GM12878 (cell line): Measurements from ENCODE around the gene ANKRD61. TPM values are rescaled to one million over a fixed set of nuclear protein-coding genes. Genes with fewer than 3 reads are reported as not detected.

Experiments
- ATAC-seq: fragments of 200-7000 bp; cut with Tn5 transposase; 3 replicates; pipeline ENCODE4 v1.9.1; 2020; ENCODE audit warnings: mild to moderate bottlenecking, moderate library complexity
- BruUV-seq: library from RNA; stranded (reverse); fragments of 400-500 nt; replicated peaks from 2 replicates; lab custom pipeline; 2021; lab: Mats Ljungman, UMichigan
- CTCF ChIA-PET: fragments of 300-600 bp; sonication (Branson Sonifier 250); formaldehyde crosslinking; extraction: SDS; loops from one replicate; lab custom pipeline; 2021; ENCODE audit warnings: inconsistent platforms; lab: Yijun Ruan, JAX
- POLR2A ChIA-PET: fragments of 350-600 bp; formaldehyde crosslinking; extraction: SDS; loops from one replicate; lab custom pipeline; 2021; ENCODE audit warnings: inconsistent platforms; lab: Charles Lee
- RAD21 ChIA-PET: fragments of 300-600 bp; sonication (Branson Sonifier 250); formaldehyde crosslinking; loops from one replicate; lab custom pipeline; 2023; ENCODE audit warnings: antibody characterized with exemption; ENCODE audit not compliant: unreplicated experiment; lab: Charles Lee
- SMC1A ChIA-PET: fragments of 300-600 bp; sonication (Branson Sonifier 250); formaldehyde crosslinking; loops from one replicate; lab custom pipeline; 2023; ENCODE audit not compliant: unreplicated experiment, uncharacterized antibody; lab: Charles Lee
- DNase-seq: peaks from one replicate; pipeline ENCODE4 v3.0.0-alpha.2; 2011; ENCODE audit warnings: low read depth, low spot score
- FAIRE-seq: peaks from 3 replicates; lab custom pipeline; 2011; peaks lifted over from hg19 to GRCh38; lab: Jason Lieb, UNC
- H2AFZ ChIP-seq: 2 replicates; pipeline ENCODE4 v1.6.0; 2011; ENCODE audit warnings: low read depth, low read length, control low read depth; ENCODE audit not compliant: control insufficient read depth
- H3K27ac ChIP-seq: 2 replicates; pipeline ENCODE4 v1.5.1; 2011; ENCODE audit warnings: control low read depth; ENCODE audit not compliant: control insufficient read depth, insufficient read depth
- H3K27me3 ChIP-seq, 2 experiments: replicated peaks in 1 of 2; 2 replicates each; pipeline versions ENCODE4 v1.6.0 to v1.6.1; 2011; ENCODE audit warnings: low read length in 1 of 2; ENCODE audit not compliant: control insufficient read depth in 2 of 2, insufficient read depth in 2 of 2
- H3K36me3 ChIP-seq, 2 experiments: 2 replicates each; pipeline ENCODE4 v1.5.1; 2011; ENCODE audit warnings: low read length in 1 of 2; ENCODE audit not compliant: control insufficient read depth in 2 of 2, insufficient read depth in 2 of 2
- H3K4me1 ChIP-seq: 2 replicates; pipeline ENCODE4 v1.6.1; 2011; ENCODE audit warnings: mild to moderate bottlenecking, low read length, moderate library complexity, mixed read lengths; ENCODE audit not compliant: control insufficient read depth, insufficient read depth
- H3K4me2 ChIP-seq: 2 replicates; pipeline ENCODE4 v1.6.0; 2011; ENCODE audit warnings: control low read depth; ENCODE audit not compliant: control insufficient read depth, insufficient read depth
- H3K4me3 ChIP-seq: fragments of 200-600 bp; sonication (generic); 2 replicates; pipeline ENCODE4 v1.5.1; 2016
- H3K79me2 ChIP-seq: 2 replicates; pipeline ENCODE4 v1.6.0; 2011; ENCODE audit warnings: low read length; ENCODE audit not compliant: control insufficient read depth, insufficient read depth
- H3K9ac ChIP-seq: 2 replicates; pipeline ENCODE4 v1.8.0; 2011; ENCODE audit warnings: low read length, control low read depth, mixed read lengths; ENCODE audit not compliant: control insufficient read depth, insufficient read depth
- H3K9me3 ChIP-seq: replicated peaks from 3 replicates; pipeline ENCODE4 v1.5.1; 2011; ENCODE audit warnings: mild to moderate bottlenecking, low read length; ENCODE audit not compliant: control insufficient read depth, insufficient read depth
- H4K20me1 ChIP-seq: 2 replicates; pipeline ENCODE4 v1.6.0; 2011; ENCODE audit not compliant: control insufficient read depth, insufficient read depth
- BMI1 ChIP-seq: fragments of 450-650 bp; IDR thresholded peaks from 2 replicates; pipeline ENCODE4 v1.6.1; 2016; ENCODE audit warnings: mild to moderate bottlenecking, moderate library complexity, borderline replicate concordance
- EED ChIP-seq: sonication (generic); IDR thresholded peaks from 2 replicates; pipeline ENCODE4 v1.6.1; 2016; ENCODE audit warnings: antibody characterized with exemption, low read depth
- FOS ChIP-seq: IDR thresholded peaks from 3 replicates; pipeline ENCODE4 v1.6.1; 2011; ENCODE audit warnings: borderline replicate concordance; ENCODE audit not compliant: insufficient read length; ENCODE audit errors: extremely low read depth
- IKZF1 ChIP-seq: fragments of 450-650 bp; conservative IDR thresholded peaks from 2 replicates; pipeline ENCODE4 v1.6.1; 2017; ENCODE audit warnings: antibody characterized with exemption, mild to moderate bottlenecking
- MTA2 ChIP-seq: fragments of 450-650 bp; IDR thresholded peaks from 2 replicates; pipeline ENCODE4 v1.6.1; 2016; ENCODE audit warnings: low read depth, mild to moderate bottlenecking, moderate library complexity
- MYC ChIP-seq: IDR thresholded peaks from 2 replicates; pipeline ENCODE4 v1.6.1; 2011; ENCODE audit warnings: mild to moderate bottlenecking, low read length, moderate library complexity, inconsistent platforms; ENCODE audit not compliant: insufficient read depth, insufficient replicate concordance, insufficient read length, severe bottlenecking
- PBX3 ChIP-seq: IDR thresholded peaks from 2 replicates; pipeline ENCODE4 v1.6.1; 2011; ENCODE audit warnings: mild to moderate bottlenecking, low read depth, low read length, moderate library complexity; ENCODE audit not compliant: insufficient replicate concordance
- POLR2AphosphoS2 ChIP-seq: IDR thresholded peaks from 2 replicates; pipeline ENCODE4 v1.6.1; 2011; ENCODE audit warnings: low read depth, mild to moderate bottlenecking, low read length, improper control_type of control experiment, moderate library complexity
- SMC3 ChIP-seq: IDR thresholded peaks from 2 replicates; pipeline ENCODE4 v1.6.1; 2011; ENCODE audit warnings: low read length, improper control_type of control experiment, borderline replicate concordance
- SRF ChIP-seq, 2 experiments: IDR thresholded peaks; 2 replicates each; pipeline ENCODE4 v1.6.1; 2011; ENCODE audit warnings: low read depth in 2 of 2, low read length in 2 of 2, mild to moderate bottlenecking in 1 of 2, moderate library complexity in 1 of 2
- TCF7 ChIP-seq: IDR thresholded peaks from 2 replicates; pipeline ENCODE4 v1.6.1; 2014; ENCODE audit warnings: antibody characterized with exemption, borderline replicate concordance
- WGBS: methylation state at CpG from one replicate; pipeline ENCODE4 v1.1.6; 2016; ENCODE audit warnings: low lambda C conversion rate; ENCODE audit not compliant: insufficient replicate concordance, insufficient coverage; ENCODE audit errors: missing lambda C conversion rate; 5-methylcytosine and 5-hydroxymethylcytosine counted together
- in situ Hi-C: fragments of 300-500 bp; cut with MboI; formaldehyde crosslinking; loops from 9 replicates; pipeline ENCODE4 v1.14.3; 2018; ENCODE audit warnings: mixed read lengths
- intact Hi-C: fragments of 100-400 bp; cut with micrococcal nuclease; formaldehyde crosslinking; loops from one replicate; pipeline ENCODE4 v1.14.2; 2022; ENCODE audit not compliant: unreplicated experiment
- polyA plus RNA-seq, 11 experiments: library from polyadenylated mRNA; depleted of rRNA in 4 of 11; unstranded in 6 of 11; stranded (reverse) in 5 of 11; fragments of >200 nt; fragmentation: Nextera tagmentation in 4 of 11; fragmentation: Illumina TruSeq in 1 of 11; extraction: Ambion mirVana in 4 of 11; extraction: Trizol in 1 of 11; gene quantifications; 1 replicate in 1 of 11; 2 replicates in 10 of 11; pipeline versions ENCODE4 v1.2.1 to v1.2.3, GENCODE V29; 2011 to 2016; ENCODE audit warnings: inconsistent platforms in 2 of 11, missing spikeins in 2 of 11, low read depth in 1 of 11
- total RNA-seq, 4 experiments: library from RNA; depleted of rRNA in 3 of 4; stranded (reverse); fragments of >200 nt in 3 of 4; fragmentation: Illumina TruSeq in 1 of 4; extraction: Trizol in 1 of 4; gene quantifications; 2 replicates each; pipeline versions ENCODE4 v1.2.1 to v1.2.3, GENCODE V29; 2013 to 2021
- TF ChIP-seq, protein P1 (sequence below): fragments of 450-650 bp; conservative IDR thresholded peaks from 2 replicates; pipeline ENCODE4 v1.6.1; 2017; ENCODE audit warnings: mild to moderate bottlenecking, moderate library complexity
- TF ChIP-seq, protein P2 (sequence below): fragments of 450-650 bp; formaldehyde crosslinking; IDR thresholded peaks from 2 replicates; pipeline ENCODE4 v1.4.0; 2022; ENCODE audit warnings: mild to moderate bottlenecking, moderate library complexity
- TF ChIP-seq, protein P3 (sequence below): IDR thresholded peaks from 2 replicates; pipeline ENCODE4 v1.6.1; 2011; ENCODE audit warnings: borderline replicate concordance, low read depth, mild to moderate bottlenecking, moderate library complexity, low read length; ENCODE audit not compliant: insufficient read depth, poor library complexity, severe bottlenecking

Gene ANKRD61
- total and polyA plus RNA-seq, 10 of the 15 experiments (the other 5 are each of a cell fraction or from before 2014, with no cell fraction given) = 0.11 to 0.64 (median 0.28) TPM

- ChIA-PET POLR2A (interaction anchor here (1.5 kb wide), 1 partner anchor 25 kb away, joined by 3 read pairs; no protein-coding TSS in a partner anchor), RAD21 (no interaction called here), SMC1A (interaction anchor here (0.7 to 1.3 kb wide), 2 partner anchors 12 to 86 kb away, joined by 3 read pairs; no protein-coding TSS in a partner anchor), CTCF (interaction anchor here (0.6 to 0.7 kb wide), 2 partner anchors 161 to 495 kb away, joined by 3 to 4 read pairs; no protein-coding TSS in a partner anchor)
- in situ Hi-C loops (no loop called here), intact Hi-C loops (no loop called here)
- H4K20me1 ChIP-seq = no peaks in the 10 kb centered on the region
- no peaks in the 10 kb centered on the region for H3K79me2 ChIP-seq
- WGBS = 100% methylated on average over 11 of the region's 11 CpGs
- H3K27ac ChIP-seq = no peak overlapping the region
- H3K9me3 ChIP-seq = no peaks in the 10 kb centered on the region
- H3K4me3 ChIP-seq = no peak overlapping the region
- no peak for ATAC-seq
- H3K27me3 ChIP-seq = no peaks in the 10 kb centered on the region
- FAIRE-seq = no peak
- H3K4me2 ChIP-seq = no peak overlapping the region
- H3K9ac ChIP-seq = no peak overlapping the region
- no peak for DNase-seq
- no peak overlapping the region for H2AFZ ChIP-seq
- BruUV-seq = no TSS peak
- peaks cover 12% of the 10 kb centered on the region for H3K4me1 ChIP-seq
- peaks cover 16 to 35% of the 10 kb centered on the region in 2 experiments for H3K36me3 ChIP-seq
- TF ChIP-seq SRF (IDR thresholded peaks at IDR 0.05; ENCODE audit: low read depth in 2 of 2, low read length in 2 of 2) (no peak), BMI1 (no peak), MYC (no peak), PBX3 (no peak), EED (no peak), POLR2AphosphoS2 (no peak), SMC3 (no peak), IKZF1 (no peak), TCF7 (no peak), MTA2 (no peak), FOS (no peak)
- TF ChIP-seq, protein P1, sequence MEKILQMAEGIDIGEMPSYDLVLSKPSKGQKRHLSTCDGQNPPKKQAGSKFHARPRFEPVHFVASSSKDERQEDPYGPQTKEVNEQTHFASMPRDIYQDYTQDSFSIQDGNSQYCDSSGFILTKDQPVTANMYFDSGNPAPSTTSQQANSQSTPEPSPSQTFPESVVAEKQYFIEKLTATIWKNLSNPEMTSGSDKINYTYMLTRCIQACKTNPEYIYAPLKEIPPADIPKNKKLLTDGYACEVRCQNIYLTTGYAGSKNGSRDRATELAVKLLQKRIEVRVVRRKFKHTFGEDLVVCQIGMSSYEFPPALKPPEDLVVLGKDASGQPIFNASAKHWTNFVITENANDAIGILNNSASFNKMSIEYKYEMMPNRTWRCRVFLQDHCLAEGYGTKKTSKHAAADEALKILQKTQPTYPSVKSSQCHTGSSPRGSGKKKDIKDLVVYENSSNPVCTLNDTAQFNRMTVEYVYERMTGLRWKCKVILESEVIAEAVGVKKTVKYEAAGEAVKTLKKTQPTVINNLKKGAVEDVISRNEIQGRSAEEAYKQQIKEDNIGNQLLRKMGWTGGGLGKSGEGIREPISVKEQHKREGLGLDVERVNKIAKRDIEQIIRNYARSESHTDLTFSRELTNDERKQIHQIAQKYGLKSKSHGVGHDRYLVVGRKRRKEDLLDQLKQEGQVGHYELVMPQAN = no peak
- TF ChIP-seq, protein P2, sequence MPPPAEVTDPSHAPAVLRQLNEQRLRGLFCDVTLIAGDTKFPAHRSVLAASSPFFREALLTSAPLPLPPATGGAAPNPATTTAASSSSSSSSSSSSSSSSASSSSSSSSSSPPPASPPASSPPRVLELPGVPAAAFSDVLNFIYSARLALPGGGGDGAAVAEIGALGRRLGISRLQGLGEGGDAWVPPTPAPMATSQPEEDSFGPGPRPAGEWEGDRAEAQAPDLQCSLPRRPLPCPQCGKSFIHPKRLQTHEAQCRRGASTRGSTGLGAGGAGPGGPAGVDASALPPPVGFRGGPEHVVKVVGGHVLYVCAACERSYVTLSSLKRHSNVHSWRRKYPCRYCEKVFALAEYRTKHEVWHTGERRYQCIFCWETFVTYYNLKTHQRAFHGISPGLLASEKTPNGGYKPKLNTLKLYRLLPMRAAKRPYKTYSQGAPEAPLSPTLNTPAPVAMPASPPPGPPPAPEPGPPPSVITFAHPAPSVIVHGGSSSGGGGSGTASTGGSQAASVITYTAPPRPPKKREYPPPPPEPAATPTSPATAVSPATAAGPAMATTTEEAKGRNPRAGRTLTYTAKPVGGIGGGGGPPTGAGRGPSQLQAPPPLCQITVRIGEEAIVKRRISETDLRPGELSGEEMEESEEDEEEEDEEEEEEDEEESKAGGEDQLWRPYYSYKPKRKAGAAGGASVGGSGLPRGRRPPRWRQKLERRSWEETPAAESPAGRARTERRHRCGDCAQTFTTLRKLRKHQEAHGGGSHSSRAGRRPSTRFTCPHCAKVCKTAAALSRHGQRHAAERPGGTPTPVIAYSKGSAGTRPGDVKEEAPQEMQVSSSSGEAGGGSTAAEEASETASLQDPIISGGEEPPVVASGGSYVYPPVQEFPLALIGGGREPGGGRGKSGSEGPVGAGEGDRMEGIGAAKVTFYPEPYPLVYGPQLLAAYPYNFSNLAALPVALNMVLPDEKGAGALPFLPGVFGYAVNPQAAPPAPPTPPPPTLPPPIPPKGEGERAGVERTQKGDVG (CRISPR knock-in tag) = no peak
- TF ChIP-seq, protein P3, sequence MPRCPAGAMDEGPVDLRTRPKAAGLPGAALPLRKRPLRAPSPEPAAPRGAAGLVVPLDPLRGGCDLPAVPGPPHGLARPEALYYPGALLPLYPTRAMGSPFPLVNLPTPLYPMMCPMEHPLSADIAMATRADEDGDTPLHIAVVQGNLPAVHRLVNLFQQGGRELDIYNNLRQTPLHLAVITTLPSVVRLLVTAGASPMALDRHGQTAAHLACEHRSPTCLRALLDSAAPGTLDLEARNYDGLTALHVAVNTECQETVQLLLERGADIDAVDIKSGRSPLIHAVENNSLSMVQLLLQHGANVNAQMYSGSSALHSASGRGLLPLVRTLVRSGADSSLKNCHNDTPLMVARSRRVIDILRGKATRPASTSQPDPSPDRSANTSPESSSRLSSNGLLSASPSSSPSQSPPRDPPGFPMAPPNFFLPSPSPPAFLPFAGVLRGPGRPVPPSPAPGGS = no peak
Measured at GRCh38 chr7:6020371-6021286, 10.5 kb upstream of the ANKRD61 start.
